Body of pancreas (tissue), 4 donors: ENCODE data around the gene APBA2.

ENCODE experiments used
- POLR2A ChIP-seq, 3 donors: fragments of 450-650 bp; IDR thresholded peaks; one replicate each; pipeline ENCODE4 v1.6.1; 2016; ENCODE audit warnings: antibody characterized with exemption in 3 of 3, mild to moderate bottlenecking in 2 of 3
- TF ChIP-seq, protein P1 (sequence below), 7 experiments: fragments of 450-650 bp in 4 of 7; fragments of 200-600 bp in 3 of 7; sonication (generic) in 3 of 7; IDR thresholded peaks; one replicate each; pipeline ENCODE4 v1.5.1; 2016 to 2019; ENCODE audit warnings: antibody characterized with exemption in 7 of 7

DNA sequence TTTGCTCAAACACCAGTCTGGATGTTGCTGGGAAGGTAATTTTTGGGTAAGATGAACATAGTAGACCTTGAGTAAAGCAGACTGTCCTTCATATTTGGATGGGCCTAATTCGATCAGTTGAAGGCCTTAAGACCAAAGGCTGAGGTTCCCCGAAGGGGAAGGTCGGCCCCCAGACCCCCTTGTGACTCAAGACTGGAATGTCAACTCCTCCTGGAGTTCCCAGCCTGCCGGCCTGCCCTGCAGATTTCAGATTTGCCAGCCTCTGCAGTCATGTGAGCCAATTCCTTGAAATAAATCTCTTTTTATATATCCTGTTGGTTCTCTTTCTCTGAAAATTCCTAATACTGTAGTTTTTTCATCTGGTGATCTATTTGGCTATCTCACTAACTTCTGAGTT is 146.5 kb downstream of the APBA2 start:
- TF ChIP-seq, protein P1, sequence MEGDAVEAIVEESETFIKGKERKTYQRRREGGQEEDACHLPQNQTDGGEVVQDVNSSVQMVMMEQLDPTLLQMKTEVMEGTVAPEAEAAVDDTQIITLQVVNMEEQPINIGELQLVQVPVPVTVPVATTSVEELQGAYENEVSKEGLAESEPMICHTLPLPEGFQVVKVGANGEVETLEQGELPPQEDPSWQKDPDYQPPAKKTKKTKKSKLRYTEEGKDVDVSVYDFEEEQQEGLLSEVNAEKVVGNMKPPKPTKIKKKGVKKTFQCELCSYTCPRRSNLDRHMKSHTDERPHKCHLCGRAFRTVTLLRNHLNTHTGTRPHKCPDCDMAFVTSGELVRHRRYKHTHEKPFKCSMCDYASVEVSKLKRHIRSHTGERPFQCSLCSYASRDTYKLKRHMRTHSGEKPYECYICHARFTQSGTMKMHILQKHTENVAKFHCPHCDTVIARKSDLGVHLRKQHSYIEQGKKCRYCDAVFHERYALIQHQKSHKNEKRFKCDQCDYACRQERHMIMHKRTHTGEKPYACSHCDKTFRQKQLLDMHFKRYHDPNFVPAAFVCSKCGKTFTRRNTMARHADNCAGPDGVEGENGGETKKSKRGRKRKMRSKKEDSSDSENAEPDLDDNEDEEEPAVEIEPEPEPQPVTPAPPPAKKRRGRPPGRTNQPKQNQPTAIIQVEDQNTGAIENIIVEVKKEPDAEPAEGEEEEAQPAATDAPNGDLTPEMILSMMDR (IDR thresholded peaks at IDR 0.05): no peak
- TF ChIP-seq POLR2A (IDR thresholded peaks at IDR 0.05): no peak
